Keratinocyte (primary cell): Measurements from ENCODE around the gene TXNDC12.

Experiments
- EZH2 ChIP-seq: IDR thresholded peaks from one replicate; pipeline ENCODE4 v1.6.1; 2012; ENCODE audit warnings: inconsistent platforms, mild to moderate bottlenecking, low read length, moderate library complexity
- TF ChIP-seq, protein P1 (sequence below), 3 experiments: IDR thresholded peaks in 1 of 3; conservative IDR thresholded peaks in 1 of 3; optimal IDR thresholded peaks in 1 of 3; 2 replicates in 2 of 3; 3 replicates in 1 of 3; pipeline versions ENCODE3 to v1.5.1; 2011; ENCODE audit warnings: low read length in 3 of 3, mild to moderate bottlenecking in 3 of 3, moderate library complexity in 2 of 3, control low read depth in 1 of 3, inconsistent platforms in 1 of 3; ENCODE audit not compliant: insufficient read depth in 2 of 3; ENCODE audit errors: extremely low read depth in 1 of 3

DNA sequence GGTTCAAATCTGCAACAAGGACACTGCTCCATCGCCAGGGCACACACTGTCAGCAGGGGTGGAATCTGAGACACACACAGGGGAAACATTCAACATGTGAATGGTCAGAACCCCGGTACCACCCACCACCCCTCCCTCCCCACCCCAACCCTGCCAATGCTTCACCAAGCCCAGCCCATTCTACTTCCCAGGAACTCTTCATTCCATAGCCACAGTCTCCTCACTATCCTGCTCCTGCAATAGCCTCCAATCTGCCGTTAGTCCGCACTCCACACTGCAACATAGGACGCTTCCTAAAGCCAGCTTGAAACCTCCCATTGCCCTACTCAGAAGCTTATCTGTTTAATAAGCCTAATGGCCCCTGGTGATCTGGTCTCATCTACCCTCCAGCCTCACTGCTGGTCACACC, 57.0 kb downstream of the TXNDC12 start:
- TF ChIP-seq, protein P1, sequence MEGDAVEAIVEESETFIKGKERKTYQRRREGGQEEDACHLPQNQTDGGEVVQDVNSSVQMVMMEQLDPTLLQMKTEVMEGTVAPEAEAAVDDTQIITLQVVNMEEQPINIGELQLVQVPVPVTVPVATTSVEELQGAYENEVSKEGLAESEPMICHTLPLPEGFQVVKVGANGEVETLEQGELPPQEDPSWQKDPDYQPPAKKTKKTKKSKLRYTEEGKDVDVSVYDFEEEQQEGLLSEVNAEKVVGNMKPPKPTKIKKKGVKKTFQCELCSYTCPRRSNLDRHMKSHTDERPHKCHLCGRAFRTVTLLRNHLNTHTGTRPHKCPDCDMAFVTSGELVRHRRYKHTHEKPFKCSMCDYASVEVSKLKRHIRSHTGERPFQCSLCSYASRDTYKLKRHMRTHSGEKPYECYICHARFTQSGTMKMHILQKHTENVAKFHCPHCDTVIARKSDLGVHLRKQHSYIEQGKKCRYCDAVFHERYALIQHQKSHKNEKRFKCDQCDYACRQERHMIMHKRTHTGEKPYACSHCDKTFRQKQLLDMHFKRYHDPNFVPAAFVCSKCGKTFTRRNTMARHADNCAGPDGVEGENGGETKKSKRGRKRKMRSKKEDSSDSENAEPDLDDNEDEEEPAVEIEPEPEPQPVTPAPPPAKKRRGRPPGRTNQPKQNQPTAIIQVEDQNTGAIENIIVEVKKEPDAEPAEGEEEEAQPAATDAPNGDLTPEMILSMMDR (optimal IDR thresholded peaks at IDR 0.05 in 1 of 3, IDR thresholded peaks at IDR 0.05 in 1 of 3, conservative IDR thresholded peaks at IDR 0.05 in 1 of 3; ENCODE audit: extremely low read depth in 1 of 3, insufficient read depth in 2 of 3, low read length in 3 of 3): no peak
- no peak for TF ChIP-seq EZH2
